GM19238 (cell line): ENCODE measurements around the gene RPL22.

Experiments
- DNase-seq: peaks from one replicate; pipeline ENCODE4 v3.0.0; 2011; ENCODE audit warnings: low spot score; ENCODE audit not compliant: insufficient read length

The RPL22 gene

DNA sequence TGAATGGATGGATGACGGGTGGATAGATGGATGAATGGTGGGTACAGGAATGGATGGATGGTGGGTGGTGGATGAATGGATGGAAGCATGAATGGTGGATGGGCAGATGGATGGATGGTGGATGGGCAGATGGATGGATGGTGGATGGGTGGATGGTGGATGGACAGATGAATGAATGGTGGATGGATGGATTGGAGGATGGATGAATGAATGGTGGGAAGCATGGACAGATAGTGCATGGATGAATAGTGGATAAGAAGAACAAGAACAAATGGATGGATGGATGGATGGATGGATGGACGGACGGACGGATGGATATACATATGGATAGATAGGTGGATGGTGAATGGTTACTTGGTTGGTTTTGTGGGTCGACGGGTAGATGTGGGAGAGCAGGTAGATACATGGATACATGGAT is 24.0 kb downstream of the RPL22 start:
- DNase-seq = no peak

DNA sequence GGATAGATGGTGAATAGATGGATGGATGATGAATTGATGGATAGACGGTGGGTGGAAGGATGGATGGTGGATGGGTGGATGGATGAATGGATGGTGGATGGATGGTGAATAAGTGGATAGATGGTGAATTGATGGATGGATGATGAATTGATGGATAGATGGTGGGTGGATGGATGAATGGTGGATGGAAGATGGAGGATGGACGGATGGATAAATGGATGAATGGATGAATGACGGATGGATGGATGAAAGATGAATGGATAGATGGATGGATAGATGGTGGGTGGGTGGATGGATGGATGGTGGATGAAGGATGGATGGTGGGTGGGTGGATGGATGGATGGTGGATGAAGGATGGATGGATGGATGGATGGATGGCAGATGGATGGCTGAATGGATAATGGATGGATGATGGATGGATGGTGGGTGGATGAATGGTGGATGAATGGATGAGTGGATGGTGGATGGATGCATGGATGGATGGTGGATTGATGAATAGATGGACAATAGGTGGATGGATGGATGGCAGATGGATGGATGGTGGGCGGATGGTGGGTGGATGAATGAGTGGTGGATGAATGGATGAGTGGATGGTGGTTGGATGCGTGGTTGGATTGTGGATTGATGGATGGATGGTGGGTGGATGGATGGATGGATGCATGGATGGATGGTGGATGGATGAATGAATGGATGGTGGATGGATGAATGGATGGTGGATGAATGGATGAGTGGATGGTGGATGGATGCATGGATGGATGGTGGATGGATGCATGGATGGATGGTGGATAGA is 24.6 kb downstream of the RPL22 start:
- DNase-seq = no peak

DNA sequence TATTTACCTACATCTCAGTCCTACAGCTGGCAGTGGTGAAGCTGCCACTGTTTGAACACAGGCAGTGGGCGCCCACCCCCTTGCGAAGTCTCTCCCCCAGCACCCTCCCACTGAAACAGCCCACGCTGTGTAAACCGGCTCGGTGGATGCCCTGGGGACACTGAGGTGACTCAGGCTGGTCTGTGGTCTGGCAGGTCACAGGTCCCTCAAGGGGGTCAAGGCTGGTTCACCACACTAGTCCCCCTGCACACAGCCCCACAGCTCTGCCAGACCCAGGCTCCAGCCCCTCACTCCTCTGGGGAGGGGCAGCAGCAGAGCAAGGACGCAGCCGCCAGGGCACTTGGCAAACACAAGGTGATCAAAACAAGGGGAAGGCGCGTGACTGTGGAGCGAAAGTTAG is 26.8 kb downstream of the RPL22 start:
- no peak for DNase-seq

DNA sequence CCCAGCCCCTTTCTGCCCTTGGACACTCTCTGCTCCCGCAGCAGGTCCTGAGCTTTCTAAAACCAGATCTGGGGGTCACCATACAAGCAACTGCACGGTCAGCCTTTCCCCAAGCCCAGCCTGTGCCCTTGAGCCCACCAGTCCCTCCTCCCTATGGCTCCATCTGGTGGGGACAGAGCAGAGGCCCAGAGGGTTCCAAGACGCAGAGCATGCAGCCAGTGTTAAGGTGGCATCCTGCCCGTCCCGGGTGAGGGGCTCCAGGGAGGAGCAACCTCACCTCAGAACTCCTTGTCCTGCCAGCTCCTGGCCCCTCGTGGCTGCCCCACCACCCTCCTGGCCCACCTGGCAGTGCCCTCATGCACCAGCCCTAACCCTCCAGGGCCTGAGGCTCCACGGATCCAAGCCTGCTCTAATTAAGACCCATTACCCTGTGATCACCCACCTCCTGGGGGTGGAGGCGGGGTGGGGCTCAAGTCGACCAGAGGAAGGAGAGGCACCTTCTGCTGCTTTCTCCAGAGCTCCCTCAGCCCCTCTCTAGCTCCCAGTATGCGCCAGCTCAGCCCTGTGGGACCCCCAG is 27.8 kb downstream of the RPL22 start:
- DNase-seq = no peak

DNA sequence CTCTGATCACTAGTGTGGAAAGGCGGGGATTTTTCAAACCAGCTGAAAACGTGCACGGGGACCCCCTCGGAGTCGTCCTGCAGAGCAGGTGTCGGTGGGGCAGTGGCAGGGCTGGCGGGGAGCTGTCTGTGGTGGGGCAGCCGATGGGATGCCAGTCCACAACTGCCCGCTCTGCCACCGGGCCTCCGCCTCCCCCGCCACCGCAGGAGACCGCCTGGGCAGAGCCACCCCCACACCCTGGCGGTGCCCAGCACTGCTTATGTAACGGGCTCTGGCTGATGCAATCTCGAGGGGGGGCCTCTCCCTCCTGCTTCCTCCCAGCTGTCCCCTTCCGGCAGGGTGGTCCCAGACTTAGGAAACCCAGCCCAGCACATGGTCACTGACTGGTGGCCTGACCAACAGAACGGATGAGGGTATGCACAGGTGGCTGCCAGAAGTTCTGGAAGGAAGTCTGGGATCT is 28.6 kb downstream of the RPL22 start:
- DNase-seq = no peak

DNA sequence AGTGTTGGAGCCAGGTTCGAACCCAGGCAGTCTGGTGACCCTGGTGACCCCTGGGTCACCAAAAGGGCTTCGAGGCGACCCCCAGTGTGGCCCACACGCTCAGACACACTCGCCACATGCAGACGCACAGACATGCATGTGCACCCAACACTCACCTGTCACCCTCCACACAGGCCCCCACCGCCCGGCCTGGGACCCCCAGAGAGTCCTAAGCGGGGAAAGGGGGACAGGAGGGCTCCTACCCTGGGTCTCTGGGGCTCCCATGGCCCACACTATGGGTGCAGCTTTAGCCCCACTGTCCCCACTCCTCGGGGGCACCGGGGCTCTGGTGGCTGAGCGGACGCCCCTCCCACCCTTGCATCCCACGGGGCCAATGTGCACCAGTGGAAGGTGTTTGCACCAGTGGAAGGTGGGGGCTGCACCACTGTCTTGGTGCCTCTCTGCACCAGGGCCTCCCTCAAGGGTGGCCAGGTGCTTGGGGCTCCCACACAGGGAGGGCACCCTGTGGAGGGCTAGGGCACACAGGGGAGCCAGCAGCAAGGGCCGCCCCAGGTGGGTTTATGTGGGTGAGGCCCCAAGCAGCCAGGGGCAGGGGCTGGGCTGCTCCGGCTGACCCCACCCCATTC is 29.2 kb downstream of the RPL22 start:
- DNase-seq = no peak

DNA sequence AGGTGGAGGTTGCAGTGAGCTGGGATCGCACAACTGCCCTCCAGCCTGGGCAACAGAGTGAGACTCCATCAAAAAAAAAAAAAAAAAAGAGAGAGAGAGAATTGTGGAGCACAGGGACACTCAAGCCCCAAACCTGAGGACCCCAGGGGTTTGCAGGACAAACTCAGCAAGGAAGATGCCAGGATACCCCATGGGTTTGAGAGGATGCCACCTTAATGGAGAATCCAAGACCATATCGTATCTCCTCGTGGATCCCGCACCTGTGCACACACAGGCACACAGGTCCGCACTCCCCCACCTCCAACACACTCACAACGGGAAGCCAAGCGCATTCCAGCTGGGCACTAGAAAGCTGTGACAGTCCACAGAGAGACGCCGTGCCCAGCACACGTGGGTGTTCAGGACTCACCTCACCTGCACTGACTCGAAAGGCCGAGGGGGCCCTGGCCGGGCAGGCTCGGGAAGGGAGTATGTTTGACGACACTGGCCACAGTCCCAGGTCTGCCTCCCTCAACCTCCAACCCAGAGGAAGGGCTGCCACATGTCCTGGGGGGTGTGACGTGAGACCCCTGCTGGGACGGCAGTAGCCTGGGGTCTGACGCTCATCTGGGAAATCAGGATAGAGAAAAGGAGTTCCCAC is 30.3 kb downstream of the RPL22 start:
- DNase-seq = no peak

DNA sequence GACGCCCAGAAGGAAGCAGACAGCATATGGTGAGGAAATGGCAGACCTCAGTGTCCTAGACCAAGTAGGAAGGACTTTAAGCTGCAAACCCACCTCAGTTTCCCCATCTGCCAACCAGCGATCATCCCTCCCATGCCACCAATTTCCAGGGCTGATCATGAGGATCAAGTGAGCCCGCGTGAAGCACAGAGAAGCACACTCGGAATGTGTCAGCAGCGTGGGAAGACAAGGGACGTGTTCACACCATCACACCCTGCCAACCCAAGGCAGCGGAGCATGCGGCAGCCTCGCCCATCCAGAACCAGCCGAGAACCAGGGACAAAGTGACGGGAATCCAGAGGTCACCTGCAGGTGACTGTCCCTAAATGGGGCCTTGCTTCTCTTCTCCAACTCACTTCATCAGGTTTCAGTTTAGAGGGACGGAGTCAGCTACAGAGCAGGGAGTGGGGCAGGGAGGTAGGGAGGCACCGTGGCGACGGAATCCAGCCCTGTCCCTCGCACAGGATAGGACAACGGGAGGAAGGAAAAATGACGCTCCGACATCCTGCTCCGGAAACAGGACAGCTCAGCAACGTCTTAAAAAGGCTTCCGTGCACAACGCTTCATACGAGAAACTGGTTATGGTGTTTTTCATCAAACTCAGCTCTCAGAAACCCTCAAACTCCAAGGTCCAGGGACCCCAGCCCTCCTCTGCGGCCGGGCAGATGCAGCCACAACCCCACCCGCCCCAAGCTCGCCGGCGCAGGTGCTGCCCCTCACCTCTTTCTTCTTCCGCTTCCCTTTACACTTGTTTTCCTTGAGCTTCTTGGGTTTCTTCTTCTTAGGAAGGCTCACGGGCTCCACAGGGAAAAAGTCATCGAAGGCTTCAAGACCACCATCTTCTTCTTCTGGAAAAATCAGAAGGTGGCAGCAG is 31.7 kb downstream of the RPL22 start:
- no peak for DNase-seq

DNA sequence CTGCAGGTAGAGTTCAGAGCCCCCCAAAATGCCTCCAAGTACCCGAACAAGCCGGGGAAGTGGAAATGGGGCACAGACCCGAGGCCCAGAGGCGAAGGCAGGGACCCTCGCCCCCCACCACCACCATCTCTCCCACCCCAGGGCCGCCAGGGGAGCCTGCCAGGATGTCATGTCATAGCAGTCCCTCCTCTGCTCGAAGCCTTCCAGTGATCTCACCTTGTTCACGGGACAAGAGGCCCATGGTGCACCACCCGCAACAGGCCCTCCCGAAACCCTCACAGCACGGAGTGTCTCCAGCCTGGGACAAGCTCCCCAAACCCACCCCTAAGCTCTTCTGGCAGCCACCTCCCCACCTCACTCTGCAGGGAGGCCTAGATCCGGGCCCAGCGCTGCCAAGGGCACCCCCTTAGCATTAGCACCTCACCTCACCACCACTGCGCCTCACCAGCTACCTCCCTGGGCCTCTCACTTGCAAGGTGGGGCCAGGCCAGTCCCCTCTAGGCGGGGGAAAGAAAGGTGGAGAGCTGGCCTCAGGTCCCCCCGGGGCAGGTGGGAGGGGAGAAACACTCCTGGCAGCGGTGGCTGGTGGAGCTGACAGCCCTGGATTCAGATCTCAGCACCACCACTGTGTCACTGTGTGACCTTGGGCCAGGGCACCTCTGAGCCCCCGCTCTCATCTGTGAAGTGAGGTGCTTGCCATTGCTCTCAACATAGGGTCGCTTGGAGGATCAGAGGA is 32.6 kb downstream of the RPL22 start:
- DNase-seq = no peak

DNA sequence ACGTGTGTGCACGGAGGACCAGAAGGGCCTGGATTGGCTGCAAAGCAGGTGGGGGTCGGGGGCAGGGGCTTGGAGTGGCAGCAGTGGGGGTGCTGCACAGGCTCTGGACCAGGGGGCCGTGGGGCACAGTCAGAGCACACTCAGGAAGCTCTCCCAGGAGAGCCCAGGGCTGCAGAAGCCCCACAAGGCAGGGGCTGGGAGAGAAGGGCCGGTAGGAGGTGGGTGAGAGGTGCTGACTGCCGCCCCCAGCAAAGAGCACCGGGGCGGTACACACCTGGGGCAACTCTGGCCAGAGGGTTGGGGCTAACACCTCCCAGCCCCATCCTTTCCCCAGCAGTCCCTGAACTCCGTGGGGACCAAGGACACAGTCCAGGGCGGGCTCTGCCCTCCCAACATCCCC is 33.2 kb downstream of the RPL22 start:
- DNase-seq = no peak

DNA sequence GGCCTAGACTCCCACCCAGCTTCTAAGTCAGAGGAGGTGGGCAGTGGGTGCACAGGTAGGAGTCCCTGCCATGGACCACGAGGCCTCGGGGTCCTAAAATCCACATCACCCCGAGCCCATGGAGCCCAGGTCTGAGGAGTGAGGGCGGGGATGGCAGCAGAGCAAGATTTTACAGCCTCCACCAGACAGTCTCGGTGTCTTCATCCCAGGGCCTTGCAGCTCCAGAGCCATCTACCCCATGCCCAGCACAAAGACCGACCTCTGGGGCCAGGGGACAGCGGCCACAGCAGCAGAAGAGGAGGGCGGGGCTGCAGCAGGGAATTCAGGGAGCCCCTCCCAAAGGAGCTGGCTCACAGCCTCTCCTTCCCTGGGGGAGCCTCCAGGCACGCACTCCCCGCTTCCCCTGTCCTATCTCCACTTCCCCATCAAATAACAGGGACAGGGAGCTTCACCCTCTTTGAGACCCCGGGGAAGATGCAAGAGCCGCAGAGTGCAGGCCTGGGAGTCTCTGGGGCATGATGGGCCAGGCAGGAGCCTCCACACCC is 33.9 kb downstream of the RPL22 start:
- no peak for DNase-seq

DNA sequence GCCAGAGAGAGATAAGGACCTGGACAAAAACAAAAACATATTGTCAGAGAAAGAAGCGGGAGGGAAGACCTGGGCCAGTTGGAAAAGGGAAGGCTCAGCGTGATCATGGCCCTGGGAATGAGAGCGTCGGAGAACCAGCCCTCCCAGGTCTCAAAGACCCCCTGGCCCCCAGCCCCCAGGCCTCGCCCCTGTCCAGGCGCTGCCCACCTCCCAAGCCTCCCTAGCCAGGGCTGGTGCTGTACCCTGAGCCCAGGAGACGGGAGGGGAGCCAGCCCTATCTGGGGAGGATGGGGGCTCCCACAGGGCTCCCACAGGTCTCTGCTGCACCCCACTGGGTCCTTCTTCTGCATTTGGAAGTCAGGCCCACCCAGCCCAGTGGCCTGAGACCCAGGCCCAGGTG is 34.4 kb downstream of the RPL22 start:
- DNase-seq = no peak

DNA sequence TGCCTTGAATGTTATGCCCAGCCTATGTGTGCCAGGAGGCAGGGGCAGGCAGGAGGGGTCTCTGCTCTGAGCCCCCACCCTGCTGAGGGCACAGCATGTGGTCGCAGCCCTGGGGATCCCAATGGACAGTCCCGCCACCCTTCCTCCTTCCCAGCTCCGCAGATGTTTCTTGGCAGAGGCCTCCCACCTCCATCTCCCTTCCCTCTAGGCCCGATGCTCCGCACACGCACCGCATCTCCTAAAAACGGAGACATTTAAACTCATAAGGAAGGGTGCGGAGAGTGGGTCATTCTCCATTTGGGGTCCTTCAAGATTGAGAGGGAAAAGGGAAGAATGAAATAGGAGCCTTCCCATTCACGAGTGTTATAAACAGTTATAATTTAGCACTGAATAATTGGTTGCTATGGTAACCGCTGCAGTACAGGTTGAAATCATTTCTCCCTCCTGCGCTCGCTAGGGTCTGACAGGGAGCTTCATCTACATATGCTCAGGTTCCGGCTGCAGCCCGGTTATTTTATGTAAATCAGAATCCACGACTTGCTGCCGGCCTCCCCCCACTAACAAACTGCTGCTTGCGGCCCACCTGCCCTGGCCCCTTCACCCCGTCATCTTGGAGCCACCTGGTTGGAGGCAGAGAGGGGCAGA is 35.3 kb downstream of the RPL22 start:
- DNase-seq = no peak

DNA sequence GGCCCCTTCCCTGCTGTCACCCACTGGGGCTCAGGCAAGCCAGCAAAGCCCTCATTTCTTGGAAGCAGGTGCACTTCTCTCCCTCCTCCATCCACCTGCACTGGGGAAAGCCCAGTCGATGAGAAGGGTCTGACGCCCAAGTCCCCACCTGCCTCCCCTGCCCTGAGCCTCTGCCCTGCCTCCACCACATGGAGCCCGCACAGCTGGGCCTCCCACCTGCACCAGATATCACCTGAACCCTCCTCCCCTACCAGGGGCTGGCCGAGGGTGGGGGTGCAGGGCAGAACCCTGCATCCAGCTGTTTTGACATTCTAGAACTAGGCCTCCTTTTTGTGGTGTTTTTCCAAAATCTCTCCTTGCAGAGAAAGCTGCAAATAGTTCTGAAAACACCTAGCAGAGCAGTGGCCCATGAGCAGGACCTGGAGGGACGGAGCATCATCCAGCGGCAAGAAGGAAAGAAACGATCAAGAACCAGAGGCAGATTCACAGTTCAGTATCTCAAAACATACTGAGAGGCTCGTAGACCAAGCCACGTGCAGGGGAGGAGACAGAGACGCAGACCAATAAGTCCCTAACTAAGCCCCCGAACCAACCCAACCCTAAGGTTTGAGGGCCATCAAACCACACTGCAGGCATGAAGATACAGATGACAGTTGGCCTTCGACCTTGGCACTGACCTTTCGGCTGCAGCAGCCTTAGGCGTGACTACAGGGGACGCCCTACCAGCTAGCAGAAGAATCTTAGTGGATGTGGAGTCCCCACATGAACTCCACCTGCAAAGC is 36.0 kb downstream of the RPL22 start:
- DNase-seq = no peak

DNA sequence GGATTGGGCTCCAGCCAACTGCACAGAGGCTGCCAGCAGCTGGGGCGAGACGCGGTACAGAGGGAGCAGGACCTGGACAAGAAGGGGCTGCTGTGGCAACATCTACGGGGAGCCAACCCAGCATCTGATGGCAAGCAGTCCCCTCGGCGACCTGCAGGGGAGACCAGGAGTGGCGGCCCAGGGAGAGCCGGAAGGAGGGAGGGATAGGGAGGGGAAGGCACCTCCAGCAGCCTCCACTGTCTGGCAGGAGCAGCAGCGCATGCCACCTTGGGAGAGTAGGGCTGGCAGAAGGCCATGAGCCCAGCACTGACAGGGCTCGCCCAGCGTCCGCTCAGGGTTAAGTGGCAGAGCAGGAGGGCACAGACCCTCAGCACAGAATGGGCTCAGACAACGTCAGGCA is 36.6 kb downstream of the RPL22 start:
- no peak for DNase-seq

DNA sequence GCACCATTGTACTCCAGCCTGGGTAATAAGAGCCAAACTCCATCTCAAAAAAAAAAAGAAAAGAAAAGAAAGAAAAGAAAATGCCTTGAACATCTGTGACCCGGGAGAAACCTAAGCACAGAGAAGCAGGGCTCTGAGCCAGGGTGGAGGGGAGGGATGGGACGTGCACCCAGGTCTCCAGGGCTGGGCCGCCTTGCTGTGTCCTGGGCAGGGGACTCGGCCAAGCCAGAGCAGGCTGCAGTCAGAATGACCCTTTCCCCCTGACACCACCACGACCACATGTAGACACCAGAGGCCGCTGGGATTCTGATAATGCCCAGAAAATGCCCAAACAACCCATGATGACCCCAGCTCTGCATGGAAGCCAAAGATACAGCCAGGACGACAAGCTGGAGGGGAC is 37.1 kb downstream of the RPL22 start:
- no peak for DNase-seq

DNA sequence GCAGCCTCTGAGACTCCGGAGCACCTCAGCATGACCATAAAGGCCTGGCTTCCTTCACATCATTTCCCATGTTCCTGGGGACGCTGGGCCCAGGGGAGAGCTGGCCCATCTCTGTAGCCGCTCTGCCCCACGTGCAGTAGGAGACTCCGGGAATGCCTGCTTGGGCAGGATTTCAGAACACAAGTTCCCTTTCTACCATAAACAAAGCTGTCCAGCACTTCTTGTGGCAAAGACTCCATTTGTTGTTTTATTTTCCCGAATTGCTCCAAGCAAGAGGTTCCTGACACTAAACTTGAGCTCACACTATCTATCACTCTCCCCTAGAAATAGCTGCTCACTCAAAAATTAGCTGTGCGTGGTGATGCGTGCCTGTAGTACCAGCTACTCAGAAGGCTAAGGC is 41.2 kb downstream of the RPL22 start:
- DNase-seq = no peak

DNA sequence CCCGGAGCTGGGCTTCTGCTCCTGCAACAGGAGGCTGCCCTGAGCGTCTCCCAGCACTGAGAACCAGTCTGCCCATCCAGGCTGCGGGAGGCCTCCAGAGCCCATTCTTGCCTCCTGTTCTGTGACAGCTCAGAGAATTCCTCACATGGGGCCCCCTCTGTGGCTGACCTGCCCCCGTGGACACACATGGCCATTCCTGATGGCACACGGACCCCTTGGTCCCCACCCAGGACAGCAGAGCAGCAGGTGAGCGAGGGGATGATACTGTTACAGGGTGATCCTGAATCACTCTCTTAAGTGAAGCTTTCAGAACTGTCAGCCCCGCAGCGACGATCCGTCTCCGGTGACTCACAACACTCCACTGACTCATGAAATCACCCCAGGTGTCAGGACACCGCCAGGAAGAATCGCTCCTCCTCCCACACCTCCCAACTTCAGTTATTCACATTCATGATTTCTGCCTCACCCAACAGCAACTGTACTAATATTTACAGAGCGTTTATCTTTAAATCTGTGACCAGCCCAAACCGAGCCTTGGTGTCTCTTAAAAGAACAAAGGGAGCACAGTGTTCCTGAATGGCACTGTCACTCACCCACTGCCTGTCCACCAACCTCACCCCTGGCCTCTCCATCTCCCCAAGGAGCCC is 41.7 kb downstream of the RPL22 start:
- no peak for DNase-seq
